ENCODE measurements around the gene LMF1. TPM values are rescaled to one million over a fixed set of nuclear protein-coding genes. Genes with fewer than 3 reads are reported as not detected.

Gene LMF1
- total RNA-seq, 2 donors from 2014 or later: 47.1 to 49.3 TPM

GRCh38 chr16:928526-928925 lies 42.3 kb downstream of the LMF1 start:
- H3K9me3 ChIP-seq: no peaks in the 10 kb centered on the region
- peaks cover 12% of the 10 kb centered on the region for H3K36me3 ChIP-seq
- no peaks in the 10 kb centered on the region for H3K27me3 ChIP-seq (replicated peaks; ENCODE audit: insufficient read depth)
- H3K4me1 ChIP-seq (ENCODE audit: control insufficient read depth in 1 of 2, low read depth in 2 of 2): no peaks in the 10 kb centered on the region
- H3K4me3 ChIP-seq: no peak overlapping the region
- TF ChIP-seq, protein P1, sequence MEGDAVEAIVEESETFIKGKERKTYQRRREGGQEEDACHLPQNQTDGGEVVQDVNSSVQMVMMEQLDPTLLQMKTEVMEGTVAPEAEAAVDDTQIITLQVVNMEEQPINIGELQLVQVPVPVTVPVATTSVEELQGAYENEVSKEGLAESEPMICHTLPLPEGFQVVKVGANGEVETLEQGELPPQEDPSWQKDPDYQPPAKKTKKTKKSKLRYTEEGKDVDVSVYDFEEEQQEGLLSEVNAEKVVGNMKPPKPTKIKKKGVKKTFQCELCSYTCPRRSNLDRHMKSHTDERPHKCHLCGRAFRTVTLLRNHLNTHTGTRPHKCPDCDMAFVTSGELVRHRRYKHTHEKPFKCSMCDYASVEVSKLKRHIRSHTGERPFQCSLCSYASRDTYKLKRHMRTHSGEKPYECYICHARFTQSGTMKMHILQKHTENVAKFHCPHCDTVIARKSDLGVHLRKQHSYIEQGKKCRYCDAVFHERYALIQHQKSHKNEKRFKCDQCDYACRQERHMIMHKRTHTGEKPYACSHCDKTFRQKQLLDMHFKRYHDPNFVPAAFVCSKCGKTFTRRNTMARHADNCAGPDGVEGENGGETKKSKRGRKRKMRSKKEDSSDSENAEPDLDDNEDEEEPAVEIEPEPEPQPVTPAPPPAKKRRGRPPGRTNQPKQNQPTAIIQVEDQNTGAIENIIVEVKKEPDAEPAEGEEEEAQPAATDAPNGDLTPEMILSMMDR (IDR thresholded peaks at IDR 0.05): no peak
- no peak overlapping the region for H3K27ac ChIP-seq
- ATAC-seq (ENCODE audit: insufficient number of reproducible peaks, low FRiP score, low read depth): no peak
- no peak for DNase-seq (ENCODE audit: low spot score)

GRCh38 chr16:927931-928330 lies 42.9 kb downstream of the LMF1 start:
- H3K36me3 ChIP-seq: peaks cover 12% of the 10 kb centered on the region

GRCh38 chr16:927406-927805 lies 43.4 kb downstream of the LMF1 start:
- no peaks in the 10 kb centered on the region for H3K9me3 ChIP-seq
- H3K4me1 ChIP-seq (ENCODE audit: control insufficient read depth in 1 of 2, low read depth in 2 of 2): no peaks in the 10 kb centered on the region
- H3K27ac ChIP-seq: no peak overlapping the region
- no peak for DNase-seq (ENCODE audit: low spot score)
- TF ChIP-seq, protein P1 (IDR thresholded peaks at IDR 0.05): no peak
- no peak overlapping the region for H3K4me3 ChIP-seq
- H3K36me3 ChIP-seq: peaks cover 9% of the 10 kb centered on the region
- no peak for ATAC-seq (ENCODE audit: insufficient number of reproducible peaks, low FRiP score, low read depth)
- H3K27me3 ChIP-seq (replicated peaks; ENCODE audit: insufficient read depth): no peaks in the 10 kb centered on the region

More at GRCh38 chr16:927931-928330, 42.9 kb downstream of the LMF1 start:
- no peak for ATAC-seq (ENCODE audit: insufficient number of reproducible peaks, low FRiP score, low read depth)
- H3K27me3 ChIP-seq (replicated peaks; ENCODE audit: insufficient read depth): no peaks in the 10 kb centered on the region
- TF ChIP-seq, protein P1 (IDR thresholded peaks at IDR 0.05): no peak
- no peaks in the 10 kb centered on the region for H3K4me1 ChIP-seq (ENCODE audit: control insufficient read depth in 1 of 2, low read depth in 2 of 2)
- no peak for DNase-seq (ENCODE audit: low spot score)
- H3K4me3 ChIP-seq: no peak overlapping the region
- no peak overlapping the region for H3K27ac ChIP-seq
- H3K9me3 ChIP-seq: no peaks in the 10 kb centered on the region

DNA sequence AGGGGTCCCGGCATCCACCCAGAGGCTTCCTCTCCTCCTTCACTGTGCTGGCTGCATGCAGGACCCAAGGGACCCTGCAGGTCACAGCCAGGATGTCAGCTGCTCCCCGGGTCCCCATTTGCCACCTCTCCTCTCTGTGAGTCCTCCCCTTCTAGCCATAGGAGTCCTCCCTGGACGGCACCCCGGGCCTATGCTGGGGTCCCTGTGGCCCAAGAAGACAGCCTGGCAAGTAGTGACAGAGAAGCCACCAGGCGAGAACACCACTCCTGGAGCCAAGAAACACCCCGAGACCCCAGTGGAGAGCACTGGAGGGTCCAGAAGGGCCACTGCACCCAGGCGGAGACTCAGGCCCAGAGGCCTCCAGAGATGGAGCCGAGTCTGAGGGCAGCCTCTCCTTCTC lies 44.1 kb downstream of the LMF1 start:
- ATAC-seq (ENCODE audit: insufficient number of reproducible peaks, low FRiP score, low read depth): no peak
- Histone ChIP-seq H3K9me3 (no peaks in the 10 kb centered on the region), H3K36me3 (peaks cover 9% of the 10 kb centered on the region), H3K27ac (no peak overlapping the region), H3K4me1 (ENCODE audit: control insufficient read depth in 1 of 2, low read depth in 2 of 2) (no peaks in the 10 kb centered on the region), H3K27me3 (replicated peaks; ENCODE audit: insufficient read depth) (no peaks in the 10 kb centered on the region), H3K4me3 (no peak overlapping the region)
- no peak for DNase-seq (ENCODE audit: low spot score)
- TF ChIP-seq, protein P1 (IDR thresholded peaks at IDR 0.05): no peak

DNA sequence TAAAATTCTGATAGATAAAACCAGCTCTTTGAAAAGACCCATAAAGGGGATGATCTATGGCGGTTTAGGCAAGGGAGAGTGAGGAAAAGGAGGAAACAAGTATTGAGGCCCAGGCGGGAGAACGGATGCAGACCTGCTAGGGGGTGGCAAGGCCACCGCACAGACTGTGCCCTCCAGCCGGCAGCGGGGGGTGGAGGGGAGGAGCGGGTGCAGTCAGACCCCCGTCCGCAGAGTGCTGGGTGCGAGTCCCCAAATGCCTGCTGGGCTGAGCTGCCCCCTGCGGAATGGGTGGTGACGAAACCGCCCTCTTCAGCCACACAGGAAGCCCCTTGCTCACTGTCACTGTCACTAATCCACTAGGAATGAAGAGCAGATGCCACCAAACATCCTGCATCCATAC lies 46.0 kb downstream of the LMF1 start:
- H3K4me1 ChIP-seq (ENCODE audit: control insufficient read depth in 1 of 2, low read depth in 2 of 2): peaks cover 0 to 16% of the 10 kb centered on the region in 2 donors
- DNase-seq (ENCODE audit: low spot score): no peak
- H3K27me3 ChIP-seq (replicated peaks; ENCODE audit: insufficient read depth): no peaks in the 10 kb centered on the region
- no peak overlapping the region for H3K27ac ChIP-seq
- H3K4me3 ChIP-seq: no peak overlapping the region
- TF ChIP-seq, protein P1 (IDR thresholded peaks at IDR 0.05): no peak
- no peak for ATAC-seq (ENCODE audit: insufficient number of reproducible peaks, low FRiP score, low read depth)
- H3K9me3 ChIP-seq: no peaks in the 10 kb centered on the region
- H3K36me3 ChIP-seq: no peaks in the 10 kb centered on the region
